GM15510 (cell line): ENCODE data around the gene LTA.

Experiments used
- POLR2A ChIP-seq: IDR thresholded peaks from 3 replicates; pipeline ENCODE4 v1.6.1; 2011; ENCODE audit warnings: borderline replicate concordance; ENCODE audit not compliant: insufficient read length; ENCODE audit errors: extremely low read depth

Gene LTA

DNA sequence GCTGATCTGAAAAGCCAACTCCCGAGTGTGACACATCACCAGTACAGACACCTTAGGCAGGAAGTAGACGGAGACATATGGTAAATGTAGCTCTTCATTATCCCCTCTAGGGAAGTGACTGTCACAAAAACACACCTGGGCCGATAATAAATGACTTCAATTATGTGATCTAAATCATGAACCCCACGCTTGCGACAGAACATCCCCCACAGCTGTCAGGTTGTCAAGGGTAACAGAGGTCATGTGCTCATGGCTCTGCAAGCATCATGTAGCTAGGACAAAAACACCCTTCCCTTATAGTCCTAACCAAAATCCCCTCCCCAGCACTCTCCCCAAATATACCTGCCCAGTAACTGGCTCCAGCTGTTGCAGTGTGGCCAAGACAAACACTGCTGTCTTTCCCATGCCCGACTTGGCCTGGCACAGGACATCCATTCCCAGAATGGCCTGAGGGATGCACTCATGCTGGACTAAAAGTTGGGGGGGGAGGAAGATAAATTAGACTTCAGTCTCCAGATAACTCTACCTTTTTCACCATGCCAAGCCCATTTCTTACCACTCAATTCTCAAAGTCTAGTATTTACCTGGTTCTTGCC, 33.2 kb upstream of the LTA start:
- no peak for TF ChIP-seq POLR2A

DNA sequence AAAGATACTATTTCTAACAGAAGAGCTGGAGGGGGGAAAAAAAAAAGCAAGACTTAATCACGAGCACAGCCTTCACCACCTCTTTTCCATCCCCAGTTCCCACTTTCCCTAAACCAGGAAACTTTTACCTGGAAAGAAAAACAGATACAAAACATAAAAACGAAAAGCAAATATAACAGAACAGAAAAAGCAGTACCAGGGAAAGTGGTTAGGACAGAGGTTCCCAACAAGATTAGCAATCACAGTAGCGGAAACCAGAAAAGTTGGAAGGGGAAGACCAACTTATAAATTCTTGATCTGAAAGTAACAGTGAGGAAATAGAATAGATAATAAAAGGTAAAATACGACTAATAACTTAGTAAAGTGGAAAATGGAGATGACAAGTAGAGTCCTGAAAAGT, 31.4 kb upstream of the LTA start:
- no peak for TF ChIP-seq POLR2A

DNA sequence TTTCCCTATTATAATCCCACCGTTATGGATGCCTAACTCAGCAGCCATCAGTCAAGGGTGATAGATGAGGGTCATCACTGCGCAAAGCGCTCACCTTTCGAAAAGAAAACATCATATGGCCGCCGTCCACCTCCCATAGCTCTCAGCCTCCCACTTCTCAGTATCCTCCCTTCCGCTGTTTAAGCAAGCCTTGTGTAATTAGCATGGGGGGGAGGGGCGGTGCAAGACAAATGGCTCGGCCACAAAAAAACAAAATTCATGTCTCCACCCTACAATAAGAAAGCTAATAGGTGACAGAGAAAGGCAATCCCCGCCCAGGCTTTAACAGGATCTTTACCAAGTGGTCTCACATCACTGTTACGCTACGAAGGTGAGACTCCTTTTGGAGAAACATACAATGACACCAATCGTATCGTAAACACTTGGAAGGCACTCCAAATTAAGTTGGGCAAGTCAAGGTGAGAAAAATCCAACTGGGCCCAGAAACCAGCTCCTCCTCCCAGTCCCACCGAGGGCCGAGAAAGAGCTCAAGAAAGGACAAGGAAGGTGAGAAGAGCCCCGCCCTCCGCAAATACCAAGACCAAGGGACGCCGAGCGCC, 30.9 kb upstream of the LTA start:
- TF ChIP-seq POLR2A, result no peak

DNA sequence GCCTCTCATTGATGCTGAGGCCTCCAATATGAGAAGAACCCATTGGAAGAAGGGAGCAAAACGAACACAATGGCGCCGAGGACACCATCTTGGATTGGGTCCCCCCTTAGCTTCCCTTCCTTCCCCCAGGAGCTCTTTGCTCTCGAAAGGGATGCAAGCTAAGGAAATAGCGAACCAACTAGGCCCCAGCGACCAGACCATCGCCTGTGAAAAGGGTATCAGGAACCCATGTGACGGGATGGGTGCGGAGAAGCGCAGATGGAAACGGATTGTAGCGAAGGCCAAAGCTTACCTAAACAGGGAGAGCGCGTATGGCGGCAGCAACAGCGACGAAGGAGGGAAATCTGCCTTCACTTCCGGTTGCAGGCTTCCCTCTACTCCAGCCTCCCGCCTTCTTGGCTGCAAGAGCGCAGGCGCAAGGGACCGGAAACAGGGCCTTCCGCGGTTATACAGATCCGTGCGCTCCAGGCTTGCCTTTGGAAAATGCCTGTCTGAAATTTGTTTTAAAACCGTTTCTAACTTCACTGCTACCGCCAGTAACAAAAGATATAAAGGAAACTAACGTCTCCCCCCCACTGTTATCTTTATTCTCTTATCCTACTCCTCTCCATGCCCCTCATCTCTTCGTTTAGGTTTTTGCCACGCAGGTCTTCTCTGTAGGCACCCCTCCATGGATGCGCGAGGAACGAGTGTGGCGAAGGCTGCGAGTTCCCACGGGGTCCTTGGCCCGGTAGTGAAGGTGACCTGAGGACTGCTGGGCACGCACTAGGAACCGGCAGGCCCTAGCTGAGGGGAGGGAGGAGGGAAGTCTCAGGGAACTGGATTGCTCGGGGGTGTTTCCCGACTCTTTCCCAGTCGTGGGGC, 30.2 kb upstream of the LTA start, which contains the start of gene DDX39B:
Gene DDX39B, minus strand, starts transcription at position 346 of the 864 bp plus-strand sequence. CDS start 1,471 bp downstream, outside the sequence.
- peak; percentile 90 for TF ChIP-seq POLR2A

DNA sequence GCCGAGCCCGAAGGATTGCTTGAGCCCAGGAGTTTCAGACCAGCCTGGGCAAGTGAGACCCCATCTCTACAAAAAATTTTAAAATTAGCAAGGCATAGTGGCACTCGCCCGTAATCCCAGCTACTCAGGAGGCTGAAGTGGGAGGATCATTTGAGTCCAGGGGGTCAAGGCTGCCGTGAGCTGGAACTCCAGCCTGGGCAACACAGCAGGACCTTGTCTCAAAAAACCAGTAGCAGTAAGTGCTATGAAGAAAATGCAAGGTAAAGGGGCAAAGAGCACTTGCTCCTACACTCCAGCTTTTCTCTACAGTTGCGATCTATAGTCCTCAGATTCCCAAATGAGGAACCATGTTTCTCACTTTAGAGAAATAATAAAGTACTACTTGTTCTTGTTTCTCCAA, 28.4 kb upstream of the LTA start:
- TF ChIP-seq POLR2A, result no peak

DNA sequence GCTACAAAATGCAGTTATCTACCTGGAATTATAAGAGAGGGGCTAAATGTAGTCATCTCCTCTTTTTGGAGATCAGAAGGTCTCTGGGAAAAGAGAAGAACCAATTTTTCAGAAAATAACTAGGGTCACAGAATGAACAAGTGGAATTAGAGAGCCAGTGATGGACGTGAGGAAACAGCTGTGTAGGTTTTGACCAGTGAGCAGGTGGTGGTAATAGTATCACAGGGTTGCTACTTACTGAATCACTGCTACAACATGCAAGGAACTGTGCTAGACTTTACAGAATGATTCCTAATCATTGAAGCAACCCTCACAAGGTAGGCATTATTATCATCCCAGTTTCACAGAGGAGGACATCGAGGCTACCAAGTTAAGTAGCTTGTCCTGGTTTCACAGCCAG, 27.4 kb upstream of the LTA start:
- TF ChIP-seq POLR2A, result no peak

DNA sequence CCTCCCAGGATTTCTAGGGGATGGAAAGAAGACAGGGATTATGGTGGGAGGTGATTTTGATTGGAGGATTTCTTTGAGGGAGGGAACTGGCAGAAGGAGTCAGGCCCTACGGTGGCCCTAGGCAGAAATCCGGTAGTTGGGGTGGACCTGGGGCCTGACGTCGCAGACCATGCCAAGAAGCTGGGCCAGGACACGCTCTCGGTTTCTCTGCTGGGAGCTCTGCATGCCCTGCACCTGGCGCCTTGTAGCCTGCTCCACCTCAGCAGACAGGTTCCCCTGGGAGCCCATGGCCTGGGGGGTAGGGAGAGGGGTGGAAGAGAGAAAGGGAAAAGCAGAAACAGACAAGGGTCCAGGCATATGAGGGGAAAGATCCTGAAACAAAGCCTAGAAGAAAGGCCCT, 26.8 kb upstream of the LTA start:
- no peak for TF ChIP-seq POLR2A

DNA sequence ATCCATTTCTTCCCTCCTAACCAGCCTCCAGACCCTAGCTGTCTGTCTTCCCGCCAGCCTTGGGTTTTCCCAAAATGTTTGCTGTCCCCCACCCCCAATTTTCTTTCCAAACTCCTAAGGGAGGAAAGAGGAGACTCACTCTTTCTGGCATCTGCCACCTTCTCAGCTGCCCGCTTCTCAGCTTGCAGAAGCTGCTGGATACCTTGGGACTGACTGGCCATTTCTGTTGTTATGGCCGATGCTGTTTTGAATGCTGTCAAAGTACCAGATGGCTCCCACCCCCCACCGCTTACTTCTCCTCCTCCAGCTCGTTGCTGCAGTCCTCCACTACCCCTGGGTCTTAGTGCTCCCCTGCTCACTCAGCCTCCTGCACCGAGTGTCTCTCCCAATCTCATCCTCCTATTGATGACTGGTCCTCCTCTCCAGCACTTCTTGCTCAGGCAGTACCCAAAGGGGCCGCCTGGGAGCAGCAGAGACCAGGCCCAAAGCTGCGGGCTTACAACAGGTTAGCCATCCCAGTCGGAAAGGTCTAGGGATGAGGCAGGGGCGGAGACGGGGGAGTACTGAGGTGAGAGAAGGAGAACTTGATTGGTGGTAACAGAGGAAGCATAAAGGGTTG, 25.6 kb upstream of the LTA start, which contains the start of gene ATP6V1G2:
Gene ATP6V1G2, minus strand, starts transcription at position 270 of the 619 bp plus-strand sequence. Its CDS starts 49 bp downstream, at position 221.
- no peak for TF ChIP-seq POLR2A

- peak; percentile 58 for TF ChIP-seq POLR2A
These were observed 24.9 kb upstream of the LTA start, which contains the start of gene NFKBIL1 for GRCh38 chr6:31546958-31547726. TSS of gene NFKBIL1 (plus strand) at chr6:31547608. CDS start at chr6:31547695, 87 bp downstream.

GRCh38 chr6:31547727-31548543, 24.2 kb upstream of the LTA start:
- no peak for TF ChIP-seq POLR2A

DNA sequence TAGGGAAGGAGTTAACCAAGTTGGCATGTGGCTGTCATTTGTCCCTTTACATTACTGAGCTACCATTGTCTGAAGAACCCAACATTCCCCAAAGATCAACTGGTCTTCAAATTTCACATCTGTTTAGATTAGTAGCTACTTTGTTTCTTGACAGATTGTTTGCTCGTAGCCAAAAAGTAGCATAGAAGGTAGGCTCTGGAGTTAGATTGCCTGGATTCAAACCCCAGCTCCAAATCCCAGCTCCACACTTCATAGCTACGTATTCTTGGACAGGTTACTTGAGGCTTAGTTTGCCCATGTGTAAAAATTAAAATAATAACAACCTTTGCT, 23.6 kb upstream of the LTA start:
- TF ChIP-seq POLR2A, result no peak

DNA sequence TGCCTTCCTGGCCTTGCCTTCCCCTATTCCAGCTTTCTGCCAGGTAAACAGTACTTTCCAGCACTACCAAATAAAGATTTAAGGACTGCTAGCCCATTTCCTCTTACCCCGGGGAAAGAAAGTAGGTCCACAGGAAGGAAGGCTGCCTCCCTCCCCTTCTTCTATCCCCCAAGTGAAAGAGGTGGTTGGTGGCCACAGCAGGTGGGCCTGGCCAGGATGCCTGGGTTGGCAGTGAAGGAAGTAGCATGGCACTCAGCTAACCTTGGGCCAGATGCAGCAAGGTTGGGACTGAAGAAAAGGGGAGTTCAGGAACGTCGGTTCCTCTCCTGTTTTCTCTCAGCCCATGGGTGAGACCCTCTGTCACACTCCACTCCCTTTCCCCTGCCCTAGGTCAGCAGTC, 15.8 kb upstream of the LTA start:
- no peak for TF ChIP-seq POLR2A
